ENCODE data around the gene CDC14A.

The CDC14A gene

GRCh38 chr1:100516857-100517256 is 164.6 kb downstream of the CDC14A start:
- no peak for TF ChIP-seq JUND (IDR thresholded peaks at IDR 0.05; ENCODE audit: low read depth)
- DNase-seq (ENCODE audit: low read depth in 1 of 2, low spot score in 1 of 2), result no peak
- in situ Hi-C loops (cut with HindIII; ENCODE audit: low pct_unique_long_range_greater_than_20kb, low sequenced_read_pairs), result no loop called here

- no peak for TF ChIP-seq JUND (IDR thresholded peaks at IDR 0.05; ENCODE audit: low read depth)
- no peak for DNase-seq (ENCODE audit: low read depth in 1 of 2, low spot score in 1 of 2)
- in situ Hi-C loops (cut with HindIII; ENCODE audit: low pct_unique_long_range_greater_than_20kb, low sequenced_read_pairs), result no loop called here
Measured at GRCh38 chr1:100517515-100517914, 165.2 kb downstream of the CDC14A start.

GRCh38 chr1:100518023-100518422 is 165.7 kb downstream of the CDC14A start:
- TF ChIP-seq JUND (IDR thresholded peaks at IDR 0.05; ENCODE audit: low read depth), result no peak
- in situ Hi-C loops (cut with HindIII; ENCODE audit: low pct_unique_long_range_greater_than_20kb, low sequenced_read_pairs), result no loop called here
- no peak for DNase-seq (ENCODE audit: low read depth in 1 of 2, low spot score in 1 of 2)

DNA sequence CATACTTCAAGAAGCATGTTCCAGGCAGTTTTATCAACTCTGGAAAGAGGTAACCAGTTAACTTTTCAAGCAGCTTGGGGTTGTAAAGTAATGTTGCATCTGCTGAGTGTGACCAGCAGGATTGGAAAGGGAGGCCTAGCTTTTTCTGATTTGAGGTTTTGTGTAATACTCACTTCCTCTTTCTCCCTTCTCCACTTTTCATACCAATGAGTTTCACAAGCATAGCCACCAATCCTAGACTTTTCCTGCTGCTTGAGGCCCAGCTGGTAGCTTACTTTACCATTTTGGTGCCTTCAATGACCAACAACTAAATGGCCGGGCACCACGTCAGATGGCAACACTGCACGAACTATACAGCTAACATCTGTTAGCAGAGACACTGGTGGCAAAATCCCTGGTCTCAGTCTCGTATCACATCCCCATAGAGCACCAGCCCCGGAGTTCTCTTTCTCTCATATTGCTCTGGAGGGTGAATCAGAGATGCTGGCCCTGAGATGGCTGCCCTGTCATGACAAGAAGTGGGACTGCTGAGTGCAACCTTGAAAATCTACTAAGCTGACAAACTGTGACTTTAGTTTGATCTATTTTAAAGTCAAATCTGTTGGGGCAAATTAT is 170.8 kb downstream of the CDC14A start:
- DNase-seq (ENCODE audit: low read depth in 1 of 2, low spot score in 1 of 2), result no peak
- in situ Hi-C loops (cut with HindIII; ENCODE audit: low pct_unique_long_range_greater_than_20kb, low sequenced_read_pairs), result no loop called here
- no peak for TF ChIP-seq JUND (IDR thresholded peaks at IDR 0.05; ENCODE audit: low read depth)

GRCh38 chr1:100524355-100524754 is 172.0 kb downstream of the CDC14A start:
- in situ Hi-C loops (cut with HindIII; ENCODE audit: low pct_unique_long_range_greater_than_20kb, low sequenced_read_pairs), result no loop called here
- DNase-seq (ENCODE audit: low read depth in 1 of 2, low spot score in 1 of 2), result no peak
- TF ChIP-seq JUND (IDR thresholded peaks at IDR 0.05; ENCODE audit: low read depth), result no peak

DNA sequence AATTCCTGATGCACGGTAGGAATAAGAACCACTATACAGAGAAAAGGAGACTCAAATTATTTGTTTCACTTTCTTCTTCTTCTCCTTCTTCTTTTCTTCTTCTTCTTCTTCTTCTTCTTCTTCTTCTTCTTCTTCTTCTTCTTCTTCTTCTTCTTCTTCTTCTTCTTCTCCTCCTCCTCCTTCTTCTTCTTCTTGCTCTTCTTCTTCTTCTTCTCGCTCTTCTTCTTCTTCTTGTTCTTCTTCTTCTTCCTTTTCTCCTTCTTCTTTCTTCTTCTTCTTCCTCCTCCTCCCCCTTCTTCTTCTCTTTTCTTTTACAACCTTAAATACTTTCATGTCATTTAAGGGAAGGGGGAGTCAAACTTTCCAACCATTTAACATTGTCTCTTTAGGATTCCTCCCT is 174.6 kb downstream of the CDC14A start:
- in situ Hi-C loops (cut with HindIII; ENCODE audit: low pct_unique_long_range_greater_than_20kb, low sequenced_read_pairs), result no loop called here
- TF ChIP-seq JUND (IDR thresholded peaks at IDR 0.05; ENCODE audit: low read depth), result no peak

DNA sequence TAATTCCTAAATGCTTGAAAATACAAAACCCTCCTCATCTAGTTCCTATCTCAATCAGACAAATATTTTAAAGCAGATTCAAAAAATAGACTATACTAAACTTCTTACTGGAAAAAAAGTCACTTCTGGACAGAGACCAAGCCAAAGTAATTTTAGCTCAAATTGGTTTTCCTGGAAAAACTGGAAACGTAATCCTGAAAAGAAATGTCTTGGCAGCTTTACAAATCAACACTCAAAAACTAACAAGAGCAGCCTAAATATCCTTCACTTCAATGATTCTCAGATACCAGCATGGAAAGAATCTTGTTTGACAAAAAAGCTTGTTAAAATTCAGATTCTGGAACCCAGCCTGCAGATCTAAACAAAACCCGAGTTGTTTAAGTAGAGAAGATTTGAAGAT is 176.6 kb downstream of the CDC14A start:
- no peak for DNase-seq (ENCODE audit: low read depth in 1 of 2, low spot score in 1 of 2)
- no peak for TF ChIP-seq JUND (IDR thresholded peaks at IDR 0.05; ENCODE audit: low read depth)
- in situ Hi-C loops (cut with HindIII; ENCODE audit: low pct_unique_long_range_greater_than_20kb, low sequenced_read_pairs), result no loop called here

More for the DNA sequence above, 174.6 kb downstream of the CDC14A start:
- no peak for DNase-seq (ENCODE audit: low read depth in 1 of 2, low spot score in 1 of 2)

- no peak for TF ChIP-seq JUND (IDR thresholded peaks at IDR 0.05; ENCODE audit: low read depth)
- no peak for DNase-seq (ENCODE audit: low read depth in 1 of 2, low spot score in 1 of 2)
- in situ Hi-C loops (cut with HindIII; ENCODE audit: low pct_unique_long_range_greater_than_20kb, low sequenced_read_pairs), result no loop called here
Measured at GRCh38 chr1:100530141-100530540, 177.8 kb downstream of the CDC14A start.

GRCh38 chr1:100530880-100531487 is 178.7 kb downstream of the CDC14A start:
- in situ Hi-C loops (cut with HindIII; ENCODE audit: low pct_unique_long_range_greater_than_20kb, low sequenced_read_pairs), result no loop called here
- no peak for DNase-seq (ENCODE audit: low read depth in 1 of 2, low spot score in 1 of 2)
- no peak for TF ChIP-seq JUND (IDR thresholded peaks at IDR 0.05; ENCODE audit: low read depth)

DNA sequence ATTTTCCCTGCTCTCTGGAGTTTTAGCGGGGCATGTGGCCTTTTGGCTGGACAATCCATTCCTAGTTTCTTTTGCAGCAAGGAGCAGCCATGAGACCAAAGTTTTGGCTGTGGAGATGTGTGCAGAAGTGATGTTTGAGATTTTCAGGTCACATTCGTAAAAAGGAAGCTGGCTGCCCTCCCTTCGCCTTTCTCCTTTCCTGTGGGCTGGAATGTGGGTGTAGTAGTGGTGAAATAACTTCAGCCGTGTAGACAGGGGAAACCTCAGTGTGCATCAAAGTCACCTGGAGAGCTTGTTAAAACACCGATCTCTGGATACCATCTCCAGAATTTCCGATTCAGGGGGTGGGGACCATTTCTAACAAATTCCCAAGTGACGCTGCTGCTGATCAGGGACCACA is 180.3 kb downstream of the CDC14A start:
- in situ Hi-C loops (cut with HindIII; ENCODE audit: low pct_unique_long_range_greater_than_20kb, low sequenced_read_pairs), result no loop called here
- no peak for TF ChIP-seq JUND (IDR thresholded peaks at IDR 0.05; ENCODE audit: low read depth)
- no peak for DNase-seq (ENCODE audit: low read depth in 1 of 2, low spot score in 1 of 2)

GRCh38 chr1:100535264-100535663 is 183.0 kb downstream of the CDC14A start:
- DNase-seq (ENCODE audit: low read depth in 1 of 2, low spot score in 1 of 2), result no peak
- no peak for TF ChIP-seq JUND (IDR thresholded peaks at IDR 0.05; ENCODE audit: low read depth)
- in situ Hi-C loops (cut with HindIII; ENCODE audit: low pct_unique_long_range_greater_than_20kb, low sequenced_read_pairs), result no loop called here

DNA sequence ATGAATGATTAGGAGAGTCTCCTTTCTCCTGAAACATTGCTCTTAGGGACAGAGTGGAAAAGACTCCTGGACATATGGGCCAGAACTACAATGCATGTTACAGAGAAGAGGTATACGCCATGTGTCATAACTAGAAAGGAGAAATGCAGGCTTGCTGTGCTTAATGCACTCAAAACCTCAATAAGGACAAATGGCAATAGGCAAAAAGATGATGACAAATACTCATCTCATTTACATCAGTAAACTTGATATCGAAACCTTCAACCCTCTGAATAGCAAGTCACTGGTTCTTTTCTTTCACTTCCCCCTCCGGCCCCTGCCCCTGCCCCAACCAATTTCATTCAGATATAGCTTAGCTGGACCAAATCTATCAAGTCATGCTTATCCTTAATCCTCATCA is 183.7 kb downstream of the CDC14A start:
- TF ChIP-seq JUND (IDR thresholded peaks at IDR 0.05; ENCODE audit: low read depth), result no peak
- DNase-seq (ENCODE audit: low read depth in 1 of 2, low spot score in 1 of 2), result no peak
- in situ Hi-C loops (cut with HindIII; ENCODE audit: low pct_unique_long_range_greater_than_20kb, low sequenced_read_pairs), result no loop called here

GRCh38 chr1:100538913-100539835 is 186.9 kb downstream of the CDC14A start:
- TF ChIP-seq JUND (IDR thresholded peaks at IDR 0.05; ENCODE audit: low read depth), result no peak
- no peak for DNase-seq (ENCODE audit: low read depth in 1 of 2, low spot score in 1 of 2)
- in situ Hi-C loops (cut with HindIII; ENCODE audit: low pct_unique_long_range_greater_than_20kb, low sequenced_read_pairs), result no loop called here

All from T47D (cell line).